Putamen (tissue), 1 donor: ENCODE results near the gene FHOD3.
A peak's percentile ranks its signal among the peaks of the same experiment; 100 is the strongest.

Source experiments
- DNase-seq: peaks from one replicate; pipeline ENCODE4 v3.0.0-alpha.2; 2016; ENCODE audit warnings: low spot score

Gene FHOD3

DNA sequence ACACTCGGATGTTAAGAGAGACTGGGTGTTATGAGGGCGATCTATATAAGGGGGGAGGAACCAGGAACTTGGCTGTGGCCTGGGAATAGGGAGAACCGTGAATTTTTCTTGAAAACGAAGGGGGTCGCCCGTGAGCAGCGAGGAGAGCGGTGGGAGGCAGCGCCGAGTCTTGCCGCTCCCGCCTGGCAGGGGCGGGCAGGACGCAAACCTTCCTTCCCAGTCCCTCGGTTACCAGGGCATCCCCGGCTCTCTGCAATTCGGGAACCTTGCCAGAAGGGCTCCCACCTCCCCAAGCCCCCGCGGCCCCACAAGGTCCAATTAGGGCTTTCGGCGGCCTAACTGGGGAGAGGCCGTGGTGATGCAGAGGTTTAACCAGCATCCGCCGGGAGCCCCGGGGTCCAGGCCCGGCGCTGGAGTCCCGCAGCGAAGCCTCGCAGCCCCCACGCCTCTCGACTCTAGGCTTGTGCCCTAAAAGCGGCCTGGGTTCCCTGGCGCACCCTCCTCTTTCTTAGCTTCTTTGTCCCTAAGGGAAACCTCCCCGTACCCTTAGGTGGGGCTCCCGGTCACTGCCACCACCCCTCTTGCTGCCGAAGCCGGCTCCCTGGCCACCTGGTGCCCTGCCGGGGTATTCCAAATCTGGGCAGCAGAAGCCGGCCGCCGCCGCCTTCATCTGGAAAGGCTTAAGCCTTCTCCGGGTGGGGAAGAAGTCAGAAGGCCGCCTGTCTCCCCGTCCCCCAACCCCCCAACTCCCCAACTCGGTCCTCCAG is 680 bp upstream of the FHOD3 start:
- peak; percentile 45 for DNase-seq

- DNase-seq = no peak
These were observed 721 bp downstream of the FHOD3 start for GRCh38 chr18:36298126-36298741.

DNA sequence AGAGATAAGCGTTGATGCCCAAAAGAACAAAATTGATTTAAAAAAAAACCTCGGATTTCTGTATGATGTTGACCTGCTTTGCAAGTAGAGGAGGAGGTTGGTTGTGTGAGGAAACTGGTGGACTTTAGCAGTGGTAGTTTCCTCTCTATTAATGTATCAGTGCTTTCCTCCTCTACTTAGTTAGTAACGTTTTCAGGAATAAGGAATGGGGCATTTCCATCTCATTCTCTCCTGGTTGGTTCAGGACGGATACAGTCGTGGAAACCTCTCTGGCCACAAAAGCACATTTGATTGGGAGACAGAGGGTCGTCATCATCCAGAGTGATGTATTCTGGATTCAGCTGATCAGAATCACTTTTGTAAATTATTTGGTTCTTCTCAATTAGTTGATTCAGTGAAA is 1.5 kb downstream of the FHOD3 start:
- no peak for DNase-seq

- no peak for DNase-seq
These were observed 2.7 kb downstream of the FHOD3 start for GRCh38 chr18:36300211-36300610.

GRCh38 chr18:36301884-36302283 is 4.4 kb downstream of the FHOD3 start:
- no peak for DNase-seq

DNA sequence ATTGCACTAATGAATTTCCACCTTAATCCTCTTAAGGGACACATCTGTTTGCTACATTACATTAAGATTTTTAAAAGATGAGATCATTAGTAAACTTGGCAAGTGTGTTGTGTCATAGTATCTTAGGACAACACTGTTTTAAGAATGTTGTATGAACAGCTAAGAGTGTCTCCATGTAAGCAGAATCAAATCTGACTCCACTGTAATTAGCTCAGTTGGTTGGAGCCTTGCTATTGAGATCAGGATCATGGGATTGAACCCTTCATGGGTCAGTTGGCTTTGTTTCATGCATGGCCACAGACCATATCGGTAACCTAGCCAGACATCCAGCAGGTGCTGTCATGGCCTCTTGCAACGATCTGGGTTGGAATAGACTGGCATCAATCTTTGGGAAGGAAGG is 5.2 kb downstream of the FHOD3 start:
- no peak for DNase-seq

- DNase-seq = no peak
These were observed 5.8 kb downstream of the FHOD3 start for GRCh38 chr18:36303211-36303844.

DNA sequence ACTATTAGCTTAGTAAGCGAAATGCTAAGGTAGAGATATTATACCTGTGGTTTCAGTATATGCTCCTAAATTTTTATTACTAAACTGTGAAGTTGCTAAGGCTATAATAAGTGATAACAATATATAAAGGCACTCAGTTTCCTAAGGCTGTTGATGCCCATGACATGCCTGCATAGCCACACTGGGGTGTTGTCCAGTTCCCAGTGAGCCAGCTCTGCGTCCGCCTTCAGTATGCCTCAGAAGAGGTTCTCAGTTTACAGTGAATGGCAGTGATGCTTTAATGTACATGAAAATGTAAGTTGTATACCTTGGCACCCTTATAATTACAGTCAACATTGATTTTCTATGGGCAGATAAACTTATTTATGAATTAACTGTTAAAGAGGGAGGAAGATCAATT is 7.2 kb downstream of the FHOD3 start:
- no peak for DNase-seq

- DNase-seq = no peak
These were observed 7.9 kb downstream of the FHOD3 start for GRCh38 chr18:36305375-36305774.

DNA sequence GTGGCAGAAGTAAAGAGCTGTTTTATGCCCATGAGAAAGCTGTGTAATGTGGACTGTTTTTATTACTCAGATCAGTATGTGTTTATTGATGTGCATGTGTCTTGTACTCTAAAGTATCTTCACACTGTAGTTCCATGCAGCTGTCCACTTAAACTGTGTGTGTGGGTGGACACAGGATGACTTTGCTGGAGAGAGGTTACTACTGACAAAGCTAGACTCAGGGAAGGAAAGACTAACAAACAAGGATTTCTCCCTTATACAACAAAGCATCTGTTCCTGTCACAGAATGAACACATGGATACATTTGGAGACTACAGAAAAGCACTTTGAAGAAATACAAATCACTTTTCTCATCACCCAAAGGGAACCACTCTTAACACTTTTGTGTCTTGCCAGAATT is 10.0 kb downstream of the FHOD3 start:
- no peak for DNase-seq

DNA sequence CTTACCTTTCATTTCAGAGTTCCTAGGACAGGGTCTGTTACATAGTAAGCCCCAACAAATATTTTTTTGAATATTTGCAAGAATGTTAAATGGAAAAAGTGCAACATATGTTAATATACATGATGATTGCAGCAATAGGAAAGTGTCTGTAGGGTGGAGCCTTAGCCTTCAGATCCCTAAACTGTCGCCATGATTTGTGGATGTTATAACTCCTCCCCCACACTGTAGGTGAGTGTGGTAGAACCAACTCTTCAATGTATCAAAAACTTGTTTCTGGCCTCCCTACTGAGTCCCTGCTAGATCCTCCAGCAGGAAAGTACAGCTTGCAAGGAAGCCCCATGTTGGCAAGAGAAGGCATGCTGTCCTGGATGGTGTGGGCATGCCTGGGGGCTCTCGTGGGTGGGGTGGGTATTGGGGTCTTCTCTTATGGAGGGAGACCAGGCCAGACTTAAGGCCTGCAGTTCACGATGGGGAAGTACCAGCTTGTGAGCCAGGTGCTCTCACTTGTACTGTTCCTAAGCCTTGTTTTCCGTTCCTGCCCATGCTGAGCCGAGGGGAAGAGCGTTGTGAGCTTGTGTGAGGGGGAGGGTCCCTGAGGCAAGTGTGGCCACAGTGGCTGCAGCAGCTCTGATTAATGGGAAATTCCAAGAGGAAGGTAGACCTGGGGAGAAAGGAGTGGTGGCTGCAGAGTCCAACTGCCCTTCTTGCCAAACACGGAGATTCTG is 11.4 kb downstream of the FHOD3 start:
- no peak for DNase-seq

- no peak for DNase-seq
These were observed 12.2 kb downstream of the FHOD3 start for GRCh38 chr18:36309436-36310391.

GRCh38 chr18:36311026-36311570 is 13.6 kb downstream of the FHOD3 start:
- no peak for DNase-seq

DNA sequence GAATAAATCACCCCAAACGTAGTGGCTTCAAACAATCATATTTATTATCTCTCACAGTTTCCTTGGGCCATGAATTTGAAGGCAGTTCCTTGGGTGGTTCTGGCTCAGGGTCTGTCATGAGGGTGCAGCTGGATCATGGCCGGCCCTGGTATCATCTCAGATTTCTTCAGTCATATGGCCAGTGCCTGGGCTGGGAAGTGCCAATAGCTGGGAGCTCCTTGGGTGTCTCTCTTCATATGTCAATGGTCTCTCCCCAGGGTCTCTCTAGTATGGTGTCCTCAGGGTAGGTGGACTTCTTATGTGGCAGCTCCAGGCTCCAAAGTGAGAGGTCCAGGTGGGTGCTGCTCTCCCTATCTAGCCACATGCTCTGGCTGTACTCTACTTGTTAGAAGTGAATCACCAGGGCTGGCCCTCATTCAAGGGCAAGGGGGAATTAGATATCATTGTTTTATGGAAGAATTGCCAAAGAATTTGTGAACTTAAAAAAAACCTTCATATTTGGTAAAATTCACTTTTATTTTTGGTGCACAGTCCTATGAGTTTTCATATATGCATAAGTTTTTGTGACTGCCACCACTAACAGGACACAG is 15.4 kb downstream of the FHOD3 start:
- no peak for DNase-seq

GRCh38 chr18:36314098-36314497 is 16.6 kb downstream of the FHOD3 start:
- no peak for DNase-seq

- DNase-seq = no peak
These were observed 17.2 kb downstream of the FHOD3 start for GRCh38 chr18:36314754-36315153.

- DNase-seq = no peak
These were observed 18.2 kb downstream of the FHOD3 start for GRCh38 chr18:36315736-36316135.

DNA sequence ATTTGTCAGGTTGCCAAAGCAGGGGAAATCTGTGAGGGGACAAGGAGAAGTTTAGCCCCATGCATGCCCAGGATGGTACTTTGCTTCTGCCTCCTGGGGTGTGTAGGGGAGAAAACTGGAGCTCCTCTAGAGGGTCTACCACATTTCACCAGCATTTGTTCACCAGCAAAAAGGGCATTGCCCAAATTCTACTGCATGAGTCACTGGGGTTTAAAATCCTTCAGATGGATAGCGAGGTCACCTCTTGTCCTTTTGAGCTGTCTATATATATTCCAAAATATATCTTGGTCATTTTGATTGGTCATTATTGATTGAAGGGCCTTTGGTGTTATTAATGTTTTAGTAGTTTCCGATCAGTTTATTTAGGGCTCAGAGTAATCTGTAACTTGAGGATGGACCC is 18.7 kb downstream of the FHOD3 start:
- no peak for DNase-seq

DNA sequence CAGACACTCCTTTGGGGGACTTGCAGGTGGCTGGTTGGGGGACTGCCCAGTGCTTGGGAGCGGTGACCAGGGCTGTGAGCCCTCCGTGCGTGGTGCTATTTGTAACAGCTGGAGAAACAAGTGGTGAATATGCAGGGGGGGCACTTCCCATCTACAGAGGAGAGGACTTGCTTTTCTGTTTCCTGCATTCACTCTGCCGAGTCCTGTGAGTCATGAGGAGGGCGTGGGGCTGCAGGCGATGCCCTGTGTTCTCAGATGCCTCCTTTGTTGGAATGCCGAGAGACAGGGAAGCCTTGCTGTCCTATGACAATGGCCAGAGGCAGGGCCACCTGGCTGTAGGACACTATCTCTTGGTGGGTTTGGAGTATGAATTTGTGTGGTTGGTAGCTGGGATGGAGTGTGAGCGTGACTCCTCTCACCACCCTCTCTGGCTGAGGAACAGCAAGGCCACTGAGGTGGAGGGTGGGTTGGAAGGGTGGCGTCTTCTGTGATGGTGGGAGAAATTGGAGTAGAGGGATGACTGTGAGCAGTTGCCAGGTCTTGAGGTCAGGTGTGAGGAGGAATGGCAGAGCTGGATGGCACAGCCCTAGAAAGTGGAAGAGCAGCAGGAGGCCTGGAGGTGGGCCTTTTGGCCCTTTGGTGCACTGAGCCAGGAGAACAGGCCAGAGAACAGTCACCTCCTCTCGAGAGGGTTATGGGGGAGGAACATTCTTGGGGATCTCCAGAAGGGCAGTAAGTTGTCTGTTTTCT is 24.3 kb downstream of the FHOD3 start:
- no peak for DNase-seq

DNA sequence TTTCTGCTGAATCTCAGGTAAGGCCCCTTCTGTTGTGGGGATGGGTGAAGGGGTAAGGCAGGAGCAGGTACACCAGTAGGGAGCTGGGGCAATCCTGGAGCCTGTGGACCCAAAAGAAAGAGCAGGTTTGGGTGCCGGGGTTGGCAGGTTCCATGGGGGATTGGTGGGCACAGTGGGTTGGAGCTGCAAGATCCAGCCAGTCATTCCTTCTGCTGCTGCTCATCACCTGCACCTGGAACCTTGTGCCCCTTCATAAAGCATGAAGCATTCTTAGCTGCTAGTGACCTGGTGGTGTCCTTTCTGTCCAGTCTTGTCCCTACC is 24.9 kb downstream of the FHOD3 start:
- no peak for DNase-seq
